Upper lobe of right lung (tissue), 1 donor: ENCODE measurements around the gene ABCG8. TPM values are rescaled to one million over a fixed set of nuclear protein-coding genes. Genes with fewer than 3 reads are reported as not detected.
"Not testable (repeated sequence)": the region's sequence is repeated elsewhere in the genome, so short reads cannot be mapped to it uniquely, and the experiment has no call there.

Experiments used
- ATAC-seq: fragments of 200-7000 bp; cut with Tn5 transposase; one replicate; pipeline ENCODE4 v1.9.1; 2020; ENCODE audit warnings: mild to moderate bottlenecking, moderate library complexity
- DNase-seq: peaks from one replicate; pipeline ENCODE4 v3.0.0-alpha.2; 2020
- H3K27ac ChIP-seq: fragments of 200-600 bp; one replicate; pipeline ENCODE4 v1.8.0; 2022
- H3K27me3 ChIP-seq: fragments of 200-600 bp; one replicate; pipeline ENCODE4 v1.8.0; 2022; ENCODE audit warnings: mild to moderate bottlenecking
- H3K36me3 ChIP-seq: fragments of 200-600 bp; one replicate; pipeline ENCODE4 v1.8.0; 2022
- H3K4me1 ChIP-seq: fragments of 200-600 bp; one replicate; pipeline ENCODE4 v1.8.0; 2022
- H3K4me3 ChIP-seq: fragments of 200-600 bp; one replicate; pipeline ENCODE4 v1.8.0; 2022; ENCODE audit warnings: mild to moderate bottlenecking
- H3K9me3 ChIP-seq: fragments of 200-600 bp; one replicate; pipeline ENCODE4 v1.8.0; 2022
- intact Hi-C: fragments of 100-400 bp; cut with DNase I; formaldehyde crosslinking; loops from one replicate; pipeline ENCODE4 v1.11.0; 2022
- total RNA-seq: library from RNA; stranded (reverse); fragmentation: NEBNext Ultra II Directional; extraction: Animal tissue kit (Norgen Biotek cat#: 25700); gene quantifications from one replicate; pipeline ENCODE4 v1.2.1, GENCODE V29; 2021
- TF ChIP-seq, protein P1 (sequence below): fragments of 200-600 bp; IDR thresholded peaks from one replicate; pipeline ENCODE4 v1.8.0; 2022; ENCODE audit warnings: antibody characterized with exemption
- donor health status: DM: no; HTN: yes; CAD: no; lungs with severe emphysema.

The ABCG8 gene
- total RNA-seq, 1 donor from 2014 or later, result not detected

GRCh38 chr2:43905371-43905803 is 66.6 kb downstream of the ABCG8 start:
- H3K27ac ChIP-seq, result no peak overlapping the region
- TF ChIP-seq, protein P1, sequence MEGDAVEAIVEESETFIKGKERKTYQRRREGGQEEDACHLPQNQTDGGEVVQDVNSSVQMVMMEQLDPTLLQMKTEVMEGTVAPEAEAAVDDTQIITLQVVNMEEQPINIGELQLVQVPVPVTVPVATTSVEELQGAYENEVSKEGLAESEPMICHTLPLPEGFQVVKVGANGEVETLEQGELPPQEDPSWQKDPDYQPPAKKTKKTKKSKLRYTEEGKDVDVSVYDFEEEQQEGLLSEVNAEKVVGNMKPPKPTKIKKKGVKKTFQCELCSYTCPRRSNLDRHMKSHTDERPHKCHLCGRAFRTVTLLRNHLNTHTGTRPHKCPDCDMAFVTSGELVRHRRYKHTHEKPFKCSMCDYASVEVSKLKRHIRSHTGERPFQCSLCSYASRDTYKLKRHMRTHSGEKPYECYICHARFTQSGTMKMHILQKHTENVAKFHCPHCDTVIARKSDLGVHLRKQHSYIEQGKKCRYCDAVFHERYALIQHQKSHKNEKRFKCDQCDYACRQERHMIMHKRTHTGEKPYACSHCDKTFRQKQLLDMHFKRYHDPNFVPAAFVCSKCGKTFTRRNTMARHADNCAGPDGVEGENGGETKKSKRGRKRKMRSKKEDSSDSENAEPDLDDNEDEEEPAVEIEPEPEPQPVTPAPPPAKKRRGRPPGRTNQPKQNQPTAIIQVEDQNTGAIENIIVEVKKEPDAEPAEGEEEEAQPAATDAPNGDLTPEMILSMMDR, result no peak
- ATAC-seq (no peak), DNase-seq (no peak)
- no peaks in the 10 kb centered on the region for H3K9me3 ChIP-seq
- no peak overlapping the region for H3K4me3 ChIP-seq
- H3K36me3 ChIP-seq, result peaks cover 35% of the 10 kb centered on the region
- H3K4me1 ChIP-seq, result no peaks in the 10 kb centered on the region
- intact Hi-C loops, result no loop called here
- no peaks in the 10 kb centered on the region for H3K27me3 ChIP-seq

GRCh38 chr2:43905871-43906270 is 67.1 kb downstream of the ABCG8 start:
- TF ChIP-seq, protein P1, result no peak
- no peak for DNase-seq
- no peak for ATAC-seq
- intact Hi-C loops, result no loop called here
- H3K36me3 ChIP-seq, result peaks cover 30% of the 10 kb centered on the region
- no peak overlapping the region for H3K4me3 ChIP-seq
- no peaks in the 10 kb centered on the region for H3K4me1 ChIP-seq
- H3K9me3 ChIP-seq, result no peaks in the 10 kb centered on the region
- H3K27me3 ChIP-seq, result no peaks in the 10 kb centered on the region
- no peak overlapping the region for H3K27ac ChIP-seq

DNA sequence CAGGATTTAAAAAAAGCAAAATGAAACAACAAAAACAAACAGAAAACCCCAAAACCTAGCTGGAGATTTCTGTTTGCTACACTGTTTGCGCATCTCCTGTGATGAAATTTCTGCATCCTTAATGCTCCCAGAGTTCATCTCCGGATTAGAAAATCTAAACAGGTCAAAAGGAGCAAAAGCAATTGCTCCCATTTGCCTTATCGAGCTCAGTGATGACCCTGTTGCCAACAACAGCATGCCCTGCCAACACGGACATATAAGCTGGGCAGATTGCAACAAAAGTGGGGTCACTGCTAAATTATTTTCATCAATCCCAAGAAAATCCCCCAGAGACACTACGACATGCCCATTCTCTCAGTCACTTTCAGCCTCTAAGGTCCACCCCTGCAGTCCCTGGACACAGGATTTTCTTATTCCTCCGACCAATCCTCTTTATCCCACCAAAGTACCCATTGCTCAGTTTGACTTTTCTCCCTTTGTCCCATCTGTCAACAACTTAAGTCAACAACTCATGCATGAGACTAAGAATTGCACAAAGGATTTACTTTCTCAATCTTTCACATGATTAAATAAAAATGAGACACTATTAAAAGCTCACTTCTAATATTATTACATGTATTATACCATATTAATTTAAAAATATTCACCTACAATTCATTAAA is 67.8 kb downstream of the ABCG8 start:
- Histone ChIP-seq H3K9me3 (no peaks in the 10 kb centered on the region), H3K27me3 (no peaks in the 10 kb centered on the region), H3K4me1 (no peaks in the 10 kb centered on the region), H3K27ac (no peak overlapping the region), H3K36me3 (peaks cover 28% of the 10 kb centered on the region), H3K4me3 (no peak overlapping the region)
- intact Hi-C loops, result no loop called here
- no peak for ATAC-seq
- no peak for DNase-seq
- TF ChIP-seq, protein P1, result no peak

- H3K27me3 ChIP-seq, H3K4me1 ChIP-seq, H3K27ac ChIP-seq, H3K9me3 ChIP-seq, H3K4me3 ChIP-seq, intact Hi-C loops, ATAC-seq: not testable (repeated sequence)
- peak; percentile 57 for DNase-seq
- H3K36me3 ChIP-seq, result peaks cover 43% of the 10 kb centered on the region
Observed at GRCh38 chr2:43911136-43911790, 72.5 kb downstream of the ABCG8 start.

DNA sequence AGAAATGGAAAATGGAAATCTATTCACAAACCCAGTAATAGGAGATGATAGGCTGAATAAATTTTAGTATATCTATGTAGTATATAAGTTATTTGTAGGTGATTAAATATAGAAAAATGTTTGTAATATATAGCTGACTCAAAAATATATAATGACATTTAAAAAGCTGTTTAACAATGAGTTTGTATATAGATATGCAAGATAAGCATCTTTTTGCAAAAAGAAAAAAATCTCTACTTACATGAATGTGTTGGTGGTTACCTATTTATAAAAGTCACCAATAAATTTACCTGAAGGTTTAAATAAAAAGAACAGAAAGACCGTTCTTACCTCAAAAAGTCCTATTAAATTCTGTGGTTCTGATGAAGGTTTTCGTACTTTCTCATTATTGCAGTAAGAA is 85.7 kb downstream of the ABCG8 start:
- H3K27ac ChIP-seq, result no peak overlapping the region
- H3K36me3 ChIP-seq, result peaks cover 55% of the 10 kb centered on the region
- no peaks in the 10 kb centered on the region for H3K27me3 ChIP-seq
- intact Hi-C loops, result no loop called here
- DNase-seq (no peak), ATAC-seq (no peak)
- no peak overlapping the region for H3K4me3 ChIP-seq
- TF ChIP-seq, protein P1, result no peak
- no peaks in the 10 kb centered on the region for H3K9me3 ChIP-seq
- no peaks in the 10 kb centered on the region for H3K4me1 ChIP-seq

- TF ChIP-seq, protein P1, result no peak
- Histone ChIP-seq H3K4me3 (no peak overlapping the region), H3K27me3 (no peaks in the 10 kb centered on the region), H3K4me1 (no peaks in the 10 kb centered on the region), H3K9me3 (no peaks in the 10 kb centered on the region), H3K27ac (no peak overlapping the region), H3K36me3 (peaks cover 47% of the 10 kb centered on the region)
- intact Hi-C loops, result no loop called here
- ATAC-seq (no peak), DNase-seq (no peak)
Observed at GRCh38 chr2:43925431-43925830, 86.7 kb downstream of the ABCG8 start.
